Astrocyte (in vitro differentiated cells and primary cell): ENCODE data around the gene ENOX2. TPM values are rescaled to one million over a fixed set of nuclear protein-coding genes. Genes with fewer than 3 reads are reported as not detected.

Experiments used
- DNase-seq: peaks from one replicate; pipeline ENCODE4 v3.0.0-alpha.2; 2010; ENCODE audit warnings: low read depth
- FAIRE-seq: peaks from 2 replicates; lab custom pipeline; 2011; peaks lifted over from hg19 to GRCh38; lab: Jason Lieb, UNC
- H2AFZ ChIP-seq: 2 replicates; pipeline ENCODE4 v1.6.0; 2012; ENCODE audit warnings: low read depth, low read length, inconsistent platforms
- H3K27ac ChIP-seq: 2 replicates; pipeline ENCODE4 v1.5.1; 2011; ENCODE audit warnings: low read depth, low read length, inconsistent platforms
- H3K27me3 ChIP-seq: 2 replicates; pipeline ENCODE4 v1.6.0; 2011; ENCODE audit warnings: low read length, inconsistent platforms; ENCODE audit not compliant: insufficient read depth
- H3K36me3 ChIP-seq: 2 replicates; pipeline ENCODE4 v1.5.1; 2011; ENCODE audit warnings: low read length, inconsistent platforms; ENCODE audit not compliant: insufficient read depth
- H3K4me1 ChIP-seq: 2 replicates; pipeline ENCODE4 v1.5.1; 2011; ENCODE audit warnings: low read length, inconsistent platforms; ENCODE audit not compliant: insufficient read depth
- H3K4me2 ChIP-seq: 2 replicates; pipeline ENCODE4 v1.6.0; 2012; ENCODE audit warnings: low read length, inconsistent platforms
- H3K4me3 ChIP-seq: 2 replicates; pipeline ENCODE4 v1.5.1; 2011; ENCODE audit warnings: low read depth, mild to moderate bottlenecking, low read length, inconsistent platforms; ENCODE audit not compliant: insufficient read depth
- H3K79me2 ChIP-seq: 2 replicates; pipeline ENCODE4 v1.6.0; 2012; ENCODE audit warnings: mild to moderate bottlenecking, low read length, inconsistent platforms; ENCODE audit not compliant: insufficient read depth
- H3K9ac ChIP-seq: 2 replicates; pipeline ENCODE4 v1.6.0; 2012; ENCODE audit warnings: mild to moderate bottlenecking, low read length, inconsistent platforms
- H3K9me3 ChIP-seq: 2 replicates; pipeline ENCODE4 v1.5.1; 2012; ENCODE audit warnings: low read depth, mild to moderate bottlenecking, low read length, inconsistent platforms; ENCODE audit not compliant: insufficient read depth
- H4K20me1 ChIP-seq: 2 replicates; pipeline ENCODE4 v1.6.0; 2012; ENCODE audit warnings: low read length, inconsistent platforms; ENCODE audit not compliant: insufficient read depth
- H3K27ac Mint-ChIP-seq: one replicate; pipeline ENCODE4 v1.8.0; 2021; ENCODE audit warnings: mild to moderate bottlenecking, mixed read lengths; ENCODE audit not compliant: unreplicated experiment
- H3K27me3 Mint-ChIP-seq: one replicate; pipeline ENCODE4 v1.8.0; 2021; ENCODE audit warnings: low read depth, mixed read lengths; ENCODE audit not compliant: unreplicated experiment
- H3K36me3 Mint-ChIP-seq: one replicate; pipeline ENCODE4 v1.8.0; 2021; ENCODE audit warnings: low read depth, mixed read lengths; ENCODE audit not compliant: unreplicated experiment
- H3K4me1 Mint-ChIP-seq: one replicate; pipeline ENCODE4 v1.8.0; 2021; ENCODE audit warnings: low read depth, mixed read lengths; ENCODE audit not compliant: unreplicated experiment
- H3K4me3 Mint-ChIP-seq: one replicate; pipeline ENCODE4 v1.8.0; 2021; ENCODE audit warnings: mild to moderate bottlenecking, moderate library complexity, mixed read lengths; ENCODE audit not compliant: unreplicated experiment
- H3K9me3 Mint-ChIP-seq: one replicate; pipeline ENCODE4 v1.8.0; 2021; ENCODE audit warnings: mild to moderate bottlenecking, mixed read lengths; ENCODE audit not compliant: unreplicated experiment
- CTCF ChIP-seq: IDR thresholded peaks from 2 replicates; pipeline ENCODE4 v1.5.1; 2011; ENCODE audit warnings: low read depth, mild to moderate bottlenecking, inconsistent platforms, low read length, moderate library complexity; ENCODE audit not compliant: insufficient read depth
- EZH2 ChIP-seq: IDR thresholded peaks from 2 replicates; pipeline ENCODE4 v1.6.1; 2012; ENCODE audit warnings: mild to moderate bottlenecking, low read length, inconsistent platforms; ENCODE audit not compliant: insufficient read depth
- total RNA-seq: library from RNA; stranded (reverse); gene quantifications from 2 replicates; pipeline ENCODE4 v1.2.1, GENCODE V29; 2021

Gene ENOX2
- total RNA-seq, 1 donor from 2014 or later, result 9.4 TPM

- Mint-ChIP-seq H3K4me1 (no peaks in the 10 kb centered on the region), H3K27ac (no peak overlapping the region), H3K4me3 (no peak overlapping the region), H3K36me3 (no peaks in the 10 kb centered on the region), H3K9me3 (no peaks in the 10 kb centered on the region), H3K27me3 (no peaks in the 10 kb centered on the region)
- no peaks in the 10 kb centered on the region for H4K20me1 ChIP-seq
- no peak overlapping the region for H2AFZ ChIP-seq
- FAIRE-seq (no peak), DNase-seq (peak; percentile 18)
- no peak overlapping the region for H3K4me3 ChIP-seq
- no peak overlapping the region for H3K27ac ChIP-seq
- no peak overlapping the region for H3K9ac ChIP-seq
- no peaks in the 10 kb centered on the region for H3K27me3 ChIP-seq
- no peaks in the 10 kb centered on the region for H3K9me3 ChIP-seq
- no peaks in the 10 kb centered on the region for H3K4me1 ChIP-seq
- no peaks in the 10 kb centered on the region for H3K36me3 ChIP-seq
- TF ChIP-seq EZH2 (no peak), CTCF (no peak)
- H3K79me2 ChIP-seq, result no peaks in the 10 kb centered on the region
- H3K4me2 ChIP-seq, result no peak overlapping the region
Observed at GRCh38 chrX:130654409-130654950, 248.5 kb downstream of the ENOX2 start.

DNA sequence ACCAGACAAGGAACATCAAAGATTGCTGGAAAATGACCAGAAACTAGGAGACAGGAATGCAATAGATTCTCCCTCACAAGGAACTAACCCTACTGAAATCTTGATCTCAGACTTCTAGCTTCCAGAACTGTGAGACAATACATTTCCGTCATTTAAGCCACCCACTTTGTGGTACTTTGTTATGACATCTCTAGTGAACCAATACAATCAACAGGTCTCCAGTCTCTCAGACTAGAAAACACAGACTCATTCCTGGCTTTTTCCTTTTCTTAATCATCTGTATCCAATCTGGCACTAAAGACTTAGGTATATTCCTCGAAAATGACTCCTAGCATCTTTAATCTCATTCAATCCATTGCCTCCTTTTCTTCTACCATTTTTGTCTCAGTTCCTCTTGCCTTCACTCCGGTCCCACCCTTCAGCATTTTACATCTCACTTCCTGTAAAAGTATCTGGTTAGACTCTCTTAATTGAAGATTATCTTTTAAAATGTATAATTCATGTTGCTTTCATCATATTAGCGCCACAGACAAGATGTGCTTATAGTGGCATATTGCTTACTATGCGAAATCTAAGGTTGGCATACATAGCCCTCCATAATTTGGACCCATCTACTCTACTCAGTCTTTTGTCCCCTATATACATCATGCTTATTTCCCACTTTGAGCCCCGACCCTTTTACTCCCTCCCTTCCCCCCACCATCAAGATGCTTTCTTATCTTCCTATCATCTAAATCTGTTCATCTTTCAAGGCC lies 250.0 kb downstream of the ENOX2 start:
- no peaks in the 10 kb centered on the region for H3K36me3 ChIP-seq
- H3K27ac ChIP-seq, result no peak overlapping the region
- FAIRE-seq, result peak; percentile 76
- no peaks in the 10 kb centered on the region for H4K20me1 ChIP-seq
- Mint-ChIP-seq H3K27ac (no peak overlapping the region), H3K27me3 (no peaks in the 10 kb centered on the region), H3K36me3 (no peaks in the 10 kb centered on the region), H3K9me3 (no peaks in the 10 kb centered on the region), H3K4me1 (no peaks in the 10 kb centered on the region), H3K4me3 (no peak overlapping the region)
- H2AFZ ChIP-seq, result no peak overlapping the region
- no peaks in the 10 kb centered on the region for H3K27me3 ChIP-seq
- no peak overlapping the region for H3K4me3 ChIP-seq
- TF ChIP-seq EZH2 (no peak), CTCF (no peak)
- no peaks in the 10 kb centered on the region for H3K79me2 ChIP-seq
- H3K4me2 ChIP-seq, result no peak overlapping the region
- no peak for DNase-seq
- no peaks in the 10 kb centered on the region for H3K4me1 ChIP-seq
- no peaks in the 10 kb centered on the region for H3K9me3 ChIP-seq
- no peak overlapping the region for H3K9ac ChIP-seq

DNA sequence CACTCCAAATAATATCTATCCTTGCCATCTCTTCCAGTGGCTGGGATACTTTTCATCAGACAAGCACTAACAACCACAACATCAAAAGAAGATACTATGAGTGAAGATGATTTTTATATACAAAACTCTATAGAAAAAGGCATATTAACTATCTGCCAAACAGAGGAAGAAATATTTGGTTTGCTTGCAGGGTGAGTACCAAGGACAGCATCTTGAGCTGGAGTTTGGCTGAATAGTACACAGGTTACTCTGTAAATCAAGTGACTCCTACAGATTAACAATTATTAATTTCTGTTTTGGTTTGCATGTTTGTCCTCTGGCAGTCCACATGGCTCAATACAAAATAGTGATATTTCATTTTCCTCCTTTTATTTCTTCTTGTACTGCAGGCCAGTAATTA lies 253.3 kb downstream of the ENOX2 start:
- TF ChIP-seq EZH2, result no peak
- TF ChIP-seq CTCF, result no peak
- Histone ChIP-seq H3K4me3 (no peak overlapping the region), H3K9ac (no peak overlapping the region), H3K4me1 (no peaks in the 10 kb centered on the region), H3K9me3 (no peaks in the 10 kb centered on the region), H4K20me1 (no peaks in the 10 kb centered on the region), H3K27ac (no peak overlapping the region), H3K36me3 (no peaks in the 10 kb centered on the region), H3K79me2 (no peaks in the 10 kb centered on the region), H3K4me2 (no peak overlapping the region), H3K27me3 (no peaks in the 10 kb centered on the region), H2AFZ (no peak overlapping the region)
- no peak overlapping the region for H3K27ac Mint-ChIP-seq
- no peak for DNase-seq
- H3K27me3 Mint-ChIP-seq, result no peaks in the 10 kb centered on the region
- H3K4me1 Mint-ChIP-seq, result no peaks in the 10 kb centered on the region
- H3K4me3 Mint-ChIP-seq, result no peak overlapping the region
- no peaks in the 10 kb centered on the region for H3K9me3 Mint-ChIP-seq
- peaks cover 5% of the 10 kb centered on the region for H3K36me3 Mint-ChIP-seq
- no peak for FAIRE-seq
